ENCODE measurements around the gene NBPF1. TPM values are rescaled to one million over a fixed set of nuclear protein-coding genes. Genes with fewer than 3 reads are reported as not detected.

Gene NBPF1
- total RNA-seq: 20.7 and 36.0 TPM in 2 replicates

GRCh38 chr1:16613185-16614147 lies at the start of gene NBPF1:
TSS of gene NBPF1 (minus strand) at chr1:16613564.

DNA sequence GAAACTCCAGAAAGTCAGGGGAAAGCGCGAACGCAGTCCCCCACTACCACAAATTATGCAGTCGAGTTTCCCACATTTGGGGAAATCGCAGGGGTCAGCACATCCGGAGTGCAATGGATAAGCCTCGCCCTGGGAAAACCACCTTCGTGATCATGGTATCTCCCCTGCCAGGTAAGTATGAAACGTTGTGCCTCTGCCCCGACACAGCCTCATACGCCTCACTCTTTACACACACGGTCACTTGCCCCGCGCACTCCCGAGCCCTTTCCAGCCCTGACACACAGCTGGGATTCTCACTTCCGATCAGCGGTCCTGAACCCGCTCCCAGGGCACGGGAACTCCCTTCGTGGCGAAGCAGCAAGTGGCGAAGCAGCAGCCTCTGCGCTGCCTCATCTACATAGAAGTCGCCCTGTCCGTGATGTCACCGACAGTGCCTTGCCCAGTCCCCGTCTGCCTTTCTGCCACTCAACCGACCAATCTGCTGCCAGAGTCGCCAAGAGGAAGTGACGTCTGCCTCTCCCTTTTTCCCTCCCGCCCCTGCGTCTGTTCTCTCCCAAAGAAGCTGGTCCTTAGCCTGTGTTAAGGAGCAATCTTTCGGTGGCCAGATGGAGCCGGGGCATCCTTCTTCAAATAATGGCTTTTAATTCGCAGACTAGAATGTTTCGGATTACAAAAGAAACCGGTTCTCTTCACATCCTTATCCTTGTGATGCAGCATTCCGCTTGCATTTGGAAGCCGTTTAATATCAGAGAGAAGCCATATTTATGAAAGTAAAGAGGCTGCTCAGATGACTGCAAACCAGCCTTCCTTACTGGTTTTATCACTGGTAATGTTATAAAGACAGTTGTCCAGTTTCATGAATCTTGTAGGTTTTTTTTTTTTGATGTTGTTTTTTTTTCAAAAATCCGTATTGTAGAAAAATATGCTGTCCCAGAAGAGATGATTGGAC lies 99.0 kb downstream of the NBPF1 start, which contains the start of gene RNU1-1:
TSS of gene RNU1-1 (minus strand) at position 179 of the 949 bp plus-strand sequence.

Small RNA genes lying within 50 kb of the gene (small RNA-seq; reads per million reads assigned to genes)
- not detected for gene RNU1-1
- gene RNU1-6P: not detected

Other genes with a start within 250 kb of the NBPF1 start
- gene SZRD1, start 246.3 kb downstream of the NBPF1 start, total RNA-seq: 69.4 and 74.5 TPM in 2 replicates
- not detected in 2 replicates for gene SPATA21, start 176.1 kb downstream of the NBPF1 start, total RNA-seq
- gene NECAP2, start 172.8 kb downstream of the NBPF1 start, total RNA-seq: 55.9 and 56.3 TPM in 2 replicates
- under 0.01 TPM in 2 replicates for gene RNU1-1, start 99.3 kb downstream of the NBPF1 start, total RNA-seq
- gene RNU1-3, start 53.4 kb upstream of the NBPF1 start, total RNA-seq: under 0.01 TPM in 2 replicates
- under 0.01 TPM in 2 replicates for gene RNU1-4, start 127.0 kb upstream of the NBPF1 start, total RNA-seq

All from subcutaneous preadipocyte (primary cell).